NK-92 treated with Interleukin-12 subunit alpha and Interleukin-12 subunit beta, amount 100 ng/mL, for 24 hours (cell line): ENCODE data around the gene MAST3.
"Not testable (repeated sequence)": the region's sequence is repeated elsewhere in the genome, so short reads cannot be mapped to it uniquely, and the experiment has no call there.

Experiments
- DNase-seq: peaks from one replicate; lab custom pipeline; 2025; lab: John Stamatoyannopoulos, UW

MAST3 gene

DNA sequence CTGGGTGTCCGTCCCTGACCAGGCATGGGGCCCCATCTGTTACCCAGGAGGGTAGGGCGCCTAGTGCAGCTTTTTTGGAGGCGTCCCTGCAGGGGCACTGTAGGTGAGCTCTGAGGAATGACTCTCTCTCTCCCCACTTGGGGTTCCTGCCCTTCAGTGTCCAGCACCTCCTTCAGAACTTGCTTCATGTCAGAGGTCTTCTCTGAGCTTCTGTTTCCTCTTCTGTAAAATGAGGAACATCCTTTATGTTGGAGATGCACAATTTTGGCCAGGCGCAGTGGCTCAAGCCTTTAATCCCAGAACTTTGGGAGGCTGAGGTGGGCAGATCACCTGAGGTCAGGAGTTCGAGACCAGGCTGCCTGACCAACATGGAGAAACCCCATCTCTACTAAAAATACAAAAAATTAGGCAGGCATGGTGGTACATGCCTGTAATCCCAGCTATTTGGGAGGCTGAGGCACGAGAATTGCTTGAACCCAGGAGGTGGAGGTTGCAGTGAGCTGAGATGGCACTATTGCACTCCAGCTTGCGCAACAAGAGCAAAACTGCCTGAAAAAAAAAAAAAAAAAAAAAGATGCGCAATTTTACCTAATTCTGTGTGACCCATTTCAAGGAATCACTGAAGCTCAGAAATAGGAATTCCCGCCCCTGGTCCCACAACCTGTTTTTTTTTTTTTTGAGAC lies 40.2 kb downstream of the MAST3 start:
- no peak for DNase-seq

DNA sequence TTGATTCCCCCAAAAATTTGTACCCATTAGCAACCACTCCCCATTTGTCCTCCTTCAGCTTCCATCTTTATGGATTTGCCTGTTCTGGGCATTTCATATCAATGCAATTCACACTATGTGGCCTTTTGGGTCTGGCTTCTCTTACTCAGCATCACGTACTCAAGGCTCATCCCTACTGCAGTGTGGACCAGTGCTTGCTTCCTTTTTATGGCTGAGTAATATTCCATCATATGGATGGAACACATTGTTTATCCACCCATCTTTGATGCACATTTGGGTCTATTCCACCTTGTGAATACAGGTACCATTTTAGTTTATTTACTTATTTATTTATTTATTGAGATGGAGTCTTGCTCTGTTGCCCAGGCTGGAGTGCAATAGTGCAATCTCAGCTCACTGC lies 42.9 kb downstream of the MAST3 start:
- no peak for DNase-seq

DNA sequence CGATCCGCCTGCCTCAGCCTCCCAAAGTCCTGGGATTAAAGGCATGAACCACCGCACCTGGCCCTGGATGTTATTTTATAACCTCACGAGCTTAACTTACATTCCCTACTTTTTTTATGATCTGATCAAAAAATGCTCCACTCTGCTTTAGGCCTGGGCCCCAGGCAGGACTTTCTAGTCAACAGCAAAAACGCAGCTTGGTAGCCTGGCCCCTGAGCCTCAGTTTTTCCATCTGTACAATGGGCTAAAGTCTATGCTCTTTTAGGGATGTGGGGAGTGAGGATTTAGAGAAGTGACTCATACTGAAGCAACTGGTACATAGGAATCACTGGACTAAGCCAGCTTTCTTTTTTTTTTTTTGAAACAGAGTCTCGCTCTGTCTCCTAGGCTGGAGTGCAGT lies 43.5 kb downstream of the MAST3 start:
- no peak for DNase-seq

DNA sequence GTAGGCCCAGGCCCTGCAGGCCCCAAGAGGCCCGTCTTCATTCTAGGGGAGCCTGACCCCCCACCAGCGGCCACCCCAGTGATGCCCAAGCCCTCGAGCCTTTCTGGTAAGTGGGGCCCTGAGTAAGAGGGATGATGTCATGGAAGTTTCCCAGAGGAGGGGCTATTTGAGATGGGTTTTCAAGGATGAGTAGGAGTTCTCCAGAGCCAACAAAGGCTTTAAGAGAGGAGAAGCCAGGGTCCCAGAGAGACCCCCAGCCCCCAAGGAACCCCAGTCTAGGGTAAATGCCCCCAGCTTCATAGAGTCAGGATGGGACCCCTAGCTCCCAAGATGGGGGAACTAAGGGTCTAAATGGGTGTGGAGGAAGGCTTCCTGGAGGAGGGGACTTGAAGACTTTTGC lies 46.3 kb downstream of the MAST3 start:
- no peak for DNase-seq

- DNase-seq = no peak
Observed at GRCh38 chr19:18144361-18144760, 46.8 kb downstream of the MAST3 start.

- DNase-seq = no peak
Observed at GRCh38 chr19:18144906-18145305, 47.3 kb downstream of the MAST3 start.

GRCh38 chr19:18145391-18145999 lies 47.9 kb downstream of the MAST3 start:
- DNase-seq = no peak

DNA sequence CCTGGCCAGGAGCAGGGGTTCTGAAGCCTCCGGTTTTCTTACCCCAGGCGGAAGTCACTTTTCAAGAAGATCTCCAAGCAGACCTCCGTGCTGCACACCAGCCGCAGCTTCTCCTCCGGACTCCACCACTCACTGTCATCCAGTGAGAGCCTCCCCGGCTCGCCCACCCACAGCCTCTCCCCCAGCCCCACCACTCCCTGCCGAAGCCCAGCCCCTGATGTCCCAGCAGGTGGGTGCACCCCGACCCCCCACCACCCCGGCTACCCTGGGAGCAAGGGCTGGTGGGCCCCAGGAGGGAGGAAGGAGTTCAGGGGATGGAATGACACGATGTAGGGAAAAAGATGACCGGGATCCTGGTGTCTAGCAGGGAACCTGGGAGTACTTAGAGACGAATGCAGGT lies 49.8 kb downstream of the MAST3 start:
- DNase-seq = no peak

DNA sequence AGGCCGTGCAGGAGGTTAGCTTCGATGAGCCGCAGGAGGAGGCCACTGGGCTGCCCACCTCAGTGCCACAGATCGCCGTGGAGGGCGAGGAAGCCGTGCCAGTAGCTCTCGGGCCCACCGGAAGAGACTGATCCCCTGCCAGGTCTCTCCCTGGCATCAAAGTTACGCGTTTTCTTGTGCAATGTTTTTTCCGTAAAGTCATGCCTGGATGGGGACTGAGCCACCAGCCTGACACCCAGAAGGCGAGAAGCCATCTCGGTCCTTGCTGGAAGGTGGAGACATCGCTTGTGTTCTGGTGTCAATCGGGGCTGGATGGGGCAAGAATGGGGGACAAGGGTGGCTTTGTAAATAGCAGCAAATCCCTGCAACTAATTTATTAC lies 52.0 kb downstream of the MAST3 start:
- no peak for DNase-seq

GRCh38 chr19:18150776-18151624 lies 53.4 kb downstream of the MAST3 start:
- DNase-seq = no peak

- DNase-seq = peak; percentile 96
Observed at GRCh38 chr19:18152442-18152816, 54.9 kb downstream of the MAST3 start.

DNA sequence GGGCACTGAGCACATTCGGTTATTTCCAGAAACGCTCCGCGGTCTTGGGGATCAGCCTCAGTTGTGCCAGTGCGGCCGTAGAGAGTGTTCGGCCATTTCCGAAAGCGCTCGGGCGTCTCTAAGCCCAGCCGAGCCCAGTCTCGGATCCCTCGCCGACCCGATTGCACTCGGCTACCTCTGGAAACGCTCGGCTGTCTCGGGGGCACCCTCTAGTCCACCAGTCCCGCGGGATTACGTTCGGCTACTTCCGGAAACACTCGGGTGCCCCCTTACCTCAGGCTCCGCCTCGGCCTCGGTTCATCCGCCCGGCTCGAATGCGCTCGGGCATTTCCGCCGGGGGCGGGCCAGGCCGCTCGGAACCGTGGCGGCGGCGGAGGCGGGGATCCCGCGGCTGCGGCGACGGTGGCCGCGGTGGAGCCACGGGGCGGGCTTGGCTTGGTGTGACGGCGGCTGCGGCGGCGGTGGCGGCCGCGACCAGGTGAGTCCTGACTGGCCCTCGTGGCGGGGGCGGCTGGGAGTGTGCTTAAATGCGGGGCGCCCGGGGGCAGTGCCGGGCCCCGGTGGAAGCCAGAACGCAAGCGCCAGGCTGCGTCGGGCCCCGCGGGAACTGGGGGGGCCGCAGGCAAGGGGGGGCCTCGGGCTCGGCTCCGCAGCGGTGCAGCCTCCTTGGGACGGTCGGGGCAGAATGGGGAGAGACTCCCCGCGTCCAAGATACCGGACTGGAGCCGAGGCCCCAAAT lies 55.4 kb downstream of the MAST3 start, which contains the start of gene PIK3R2:
PIK3R2 (plus strand) TSS at position 347 of the 739 bp plus-strand sequence. CDS start 2,717 bp downstream, outside the sequence.
- peak; percentile 98 for DNase-seq

DNA sequence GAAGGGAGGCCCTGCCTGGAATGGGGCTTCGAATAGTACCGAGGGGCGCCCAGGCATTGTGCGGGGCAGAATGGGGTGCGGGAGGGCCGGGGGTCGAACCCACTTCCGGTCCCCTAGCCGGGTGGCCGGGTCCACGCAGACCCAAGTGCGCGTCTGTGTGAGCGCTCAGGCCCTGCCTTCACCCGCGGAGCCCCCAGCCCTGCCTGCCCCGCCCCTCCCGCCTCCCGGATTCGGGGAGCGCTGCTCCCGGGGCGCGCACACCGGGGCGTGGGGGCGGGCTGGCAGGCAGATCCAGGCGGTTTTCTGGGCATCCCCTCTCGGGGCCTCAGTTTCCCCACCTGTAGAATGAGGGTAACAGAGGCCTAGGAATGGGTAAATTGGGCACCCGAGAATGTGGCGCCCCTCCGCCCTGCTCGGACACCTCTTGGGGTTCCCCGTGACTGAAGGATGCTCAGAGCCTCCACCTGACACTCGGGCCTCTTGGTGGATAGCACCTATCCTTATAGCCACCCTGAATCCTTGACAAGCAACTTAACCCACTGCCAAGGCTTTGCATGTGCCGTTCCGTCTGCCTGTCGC lies 56.1 kb downstream of the MAST3 start:
- DNase-seq = no peak

DNA sequence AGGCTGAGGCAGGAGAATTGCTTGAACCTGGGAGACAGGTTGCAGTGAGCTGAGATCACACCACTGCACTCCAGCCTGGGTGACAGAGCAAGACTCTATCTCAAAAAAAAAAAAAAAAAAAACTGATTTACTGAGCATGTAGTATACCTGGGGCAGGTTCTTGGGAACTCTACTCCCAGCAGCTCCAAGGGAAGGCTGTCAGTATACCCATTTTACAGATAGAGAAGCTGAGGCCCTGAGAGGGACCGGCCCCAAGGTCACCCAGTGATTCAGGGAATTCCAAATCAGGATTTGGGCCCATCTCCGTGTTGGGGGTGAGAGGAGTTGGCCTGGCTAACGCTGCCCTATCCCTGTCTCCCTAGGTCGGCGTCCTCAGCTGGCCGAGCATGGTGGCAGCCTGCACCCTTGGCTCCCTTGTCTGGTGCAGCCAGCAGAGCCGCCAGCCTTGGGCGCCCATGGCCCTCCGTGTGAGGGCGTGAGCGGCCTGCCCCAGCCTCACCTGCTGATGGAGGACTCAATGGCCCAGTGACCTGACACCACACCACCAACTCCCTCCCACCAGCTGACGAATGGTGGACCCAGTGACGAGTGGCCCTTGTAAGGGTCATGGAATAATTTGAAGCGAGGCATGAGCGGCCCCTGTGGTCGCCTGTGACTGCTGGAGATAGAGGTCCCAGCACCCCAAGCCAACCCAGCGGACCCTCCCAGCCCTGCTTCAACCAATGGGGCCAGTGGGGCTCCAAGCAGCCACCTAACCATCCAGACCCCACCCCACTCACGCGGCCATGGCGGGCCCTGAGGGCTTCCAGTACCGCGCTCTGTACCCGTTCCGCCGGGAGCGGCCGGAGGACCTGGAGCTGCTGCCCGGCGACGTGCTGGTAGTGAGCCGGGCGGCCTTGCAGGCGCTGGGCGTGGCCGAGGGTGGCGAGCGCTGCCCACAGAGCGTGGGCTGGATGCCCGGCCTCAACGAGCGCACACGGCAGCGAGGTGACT lies 57.8 kb downstream of the MAST3 start:
- DNase-seq = no peak

- DNase-seq = no peak
Observed at GRCh38 chr19:18156268-18156667, 58.7 kb downstream of the MAST3 start.

DNA sequence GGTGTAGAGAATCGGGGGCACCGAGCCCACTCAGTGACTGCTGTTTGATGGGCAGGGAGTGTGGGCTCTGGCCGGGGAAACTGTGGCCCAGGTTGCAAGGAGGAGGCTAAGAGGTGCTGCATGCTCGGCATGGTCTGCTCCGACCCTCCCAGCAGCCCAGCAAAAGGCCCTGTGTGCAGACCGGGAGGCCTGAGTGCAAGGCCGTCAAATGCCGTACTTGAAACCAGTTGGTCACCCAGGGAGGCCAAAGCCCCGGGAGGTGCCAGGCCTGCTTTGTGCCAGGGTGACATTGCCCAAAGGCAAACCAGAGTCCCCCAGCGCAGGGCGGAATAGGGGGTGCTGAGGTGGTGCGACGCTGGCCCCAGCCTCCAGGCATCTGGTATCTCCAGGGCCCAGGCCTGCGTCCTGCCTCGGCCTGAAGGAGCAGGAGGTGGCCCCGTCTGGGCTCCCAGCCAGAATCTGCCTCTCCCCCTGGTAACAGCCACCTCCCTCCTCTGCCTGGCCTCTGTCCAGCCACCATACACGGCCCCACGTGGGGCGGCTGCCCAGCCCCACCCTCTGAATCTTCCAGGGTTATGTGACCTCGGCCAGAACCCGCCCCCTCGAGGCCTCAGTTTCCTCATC lies 59.4 kb downstream of the MAST3 start:
- DNase-seq = no peak

DNA sequence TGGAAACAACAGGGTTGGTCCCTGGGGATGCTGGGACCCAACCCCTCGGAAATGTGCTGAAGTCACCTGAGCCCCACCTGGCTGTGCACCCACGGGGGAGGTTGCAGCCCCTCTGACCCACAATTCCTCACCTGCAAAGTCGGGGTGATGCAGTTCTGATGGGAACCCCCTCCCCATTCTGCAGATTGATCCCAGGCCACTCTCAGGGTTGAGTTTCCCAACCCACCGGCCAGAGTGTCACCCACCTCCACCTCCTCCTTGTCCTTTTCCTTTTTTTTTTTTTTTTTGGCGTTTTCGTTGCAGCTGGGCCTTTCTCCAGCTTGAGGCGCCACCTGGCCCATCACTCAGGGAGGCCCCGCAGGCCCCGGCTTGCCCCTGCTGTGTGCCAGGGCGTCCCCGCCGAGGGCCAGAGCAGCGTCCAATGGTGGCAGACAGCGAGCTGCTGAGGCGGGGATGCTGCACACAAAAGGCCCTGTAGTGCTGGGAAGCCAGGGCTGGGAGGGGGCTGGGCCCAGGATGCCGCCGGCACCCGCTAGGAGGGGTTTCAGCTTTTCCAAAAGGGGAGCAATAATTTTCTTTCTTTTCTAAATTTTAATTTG lies 60.0 kb downstream of the MAST3 start:
- DNase-seq = no peak

DNA sequence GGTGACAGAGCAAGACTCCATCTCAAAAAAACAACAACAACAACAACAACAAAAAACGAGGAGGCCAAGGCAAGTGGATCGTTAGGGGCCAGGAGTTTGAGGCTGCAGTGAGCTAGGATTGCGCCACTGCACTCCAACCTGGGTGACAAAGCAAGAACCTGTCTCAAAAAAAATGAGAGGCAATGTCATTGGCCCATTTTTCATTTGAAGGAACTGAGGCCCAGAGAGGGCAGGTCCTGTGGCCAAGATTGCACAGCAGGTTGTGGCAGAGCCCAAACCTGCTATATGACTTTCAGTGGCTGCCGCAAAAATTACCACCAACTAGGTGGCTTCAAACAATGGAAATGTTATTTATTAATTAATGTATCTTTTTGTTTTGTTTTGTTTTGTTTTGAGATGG lies 60.9 kb downstream of the MAST3 start:
- no peak for DNase-seq

DNA sequence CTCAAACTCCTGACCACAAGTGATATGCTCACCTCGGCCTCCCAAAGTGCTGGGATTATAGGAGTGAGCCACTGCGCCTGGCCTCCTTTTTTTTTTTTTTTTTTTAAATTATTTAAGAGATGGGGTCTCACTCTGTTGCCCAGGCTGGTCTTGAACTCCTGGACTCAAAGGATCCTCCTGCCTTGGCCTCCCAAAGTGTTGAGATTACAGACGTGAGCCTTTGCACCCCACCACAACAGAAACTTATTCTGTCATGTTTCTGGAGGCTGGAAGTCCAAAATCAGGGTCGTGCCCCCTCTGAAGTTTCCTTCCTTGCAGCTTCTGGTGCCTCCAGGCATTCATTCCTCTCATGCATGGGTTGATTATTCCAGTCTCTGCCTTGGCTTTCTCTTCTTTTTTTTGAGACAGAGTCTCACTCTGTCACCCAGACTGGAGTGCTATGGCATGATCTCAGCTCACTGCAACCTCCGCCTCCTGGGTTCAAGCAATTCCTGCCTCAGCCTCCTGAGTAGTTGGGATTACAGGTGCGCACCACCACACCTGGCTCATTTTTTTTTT lies 61.6 kb downstream of the MAST3 start:
- DNase-seq = not testable (repeated sequence)

GRCh38 chr19:18159810-18160209 lies 62.2 kb downstream of the MAST3 start:
- no peak for DNase-seq
